ENCODE measurements around the gene CHD3.

GRCh38 chr17:7853691-7854038 is 34.9 kb upstream of the CHD3 start:
- TF ChIP-seq CTCF (IDR thresholded peaks at IDR 0.05; ENCODE audit: borderline replicate concordance, extremely low read depth, low read length, poor library complexity, severe bottlenecking), result no peak
- TF ChIP-seq EZH2 (IDR thresholded peaks at IDR 0.05; ENCODE audit: borderline replicate concordance, low read depth, low read length, severe bottlenecking), result no peak

All from DND-41 (cell line).